Neural cell (in vitro differentiated cells): ENCODE measurements around the gene SMIM1. TPM values are rescaled to one million over a fixed set of nuclear protein-coding genes. Genes with fewer than 3 reads are reported as not detected.

Experiments used
- H2AFZ ChIP-seq: fragments of 200-600, 300-800 bp; sonication (generic), shearing (Covaris generic); 2 replicates; pipeline ENCODE4 v1.6.0; 2014; ENCODE audit warnings: low read depth, mild to moderate bottlenecking, antibody characterized with exemption, low read length, moderate library complexity
- H3F3A ChIP-seq: fragments of 200-600 bp; shearing (Covaris generic); 2 replicates; pipeline ENCODE4 v1.6.1; 2016; ENCODE audit warnings: mild to moderate bottlenecking, moderate library complexity, mixed read lengths, antibody characterized with exemption, low read length; ENCODE audit not compliant: insufficient read depth, poor library complexity, severe bottlenecking
- H3K27ac ChIP-seq: fragments of 200-600, 300-800 bp; sonication (generic), shearing (Covaris generic); 2 replicates; pipeline ENCODE4 v1.5.1; 2014; ENCODE audit warnings: mild to moderate bottlenecking, low read length, moderate library complexity
- H3K27me3 ChIP-seq: fragments of 300-800, 200-600 bp; sonication (generic), shearing (Covaris generic); 2 replicates; pipeline ENCODE4 v1.6.0; 2014; ENCODE audit warnings: mild to moderate bottlenecking, low read depth, low read length, moderate library complexity; ENCODE audit not compliant: insufficient read depth
- H3K36me3 ChIP-seq: fragments of 300-800, 200-600 bp; sonication (generic), shearing (Covaris generic); 2 replicates; pipeline ENCODE4 v1.5.1; 2014; ENCODE audit warnings: mild to moderate bottlenecking, antibody characterized with exemption, low read length, moderate library complexity; ENCODE audit not compliant: insufficient read depth
- H3K4me2 ChIP-seq: fragments of 300-800, 200-600 bp; sonication (generic), shearing (Covaris generic); 2 replicates; pipeline ENCODE4 v1.6.0; 2014; ENCODE audit warnings: mild to moderate bottlenecking, low read length
- H3K4me3 ChIP-seq: fragments of 300-800, 200-600 bp; sonication (generic), shearing (Covaris generic); 2 replicates; pipeline ENCODE4 v1.5.1; 2014; ENCODE audit warnings: mild to moderate bottlenecking, low read length, moderate library complexity
- H3K79me2 ChIP-seq: fragments of 200-600 bp; shearing (Covaris generic); replicated peaks from 2 replicates; pipeline ENCODE4 v1.6.0; 2014; ENCODE audit warnings: mild to moderate bottlenecking, low read length, moderate library complexity; ENCODE audit not compliant: insufficient read depth
- H3K9ac ChIP-seq: fragments of 300-800, 200-600 bp; sonication (generic), shearing (Covaris generic); 2 replicates; pipeline ENCODE4 v1.6.1; 2016; ENCODE audit warnings: mild to moderate bottlenecking, low read length, mixed read lengths
- H3K9me2 ChIP-seq: fragments of 200-600 bp; shearing (Covaris generic); 2 replicates; pipeline ENCODE4 v1.6.1; 2016; ENCODE audit warnings: mild to moderate bottlenecking, low read length, mixed read lengths; ENCODE audit not compliant: insufficient read depth
- H3K9me3 ChIP-seq: fragments of 200-600, 300-800 bp; sonication (generic), shearing (Covaris generic); 2 replicates; pipeline ENCODE4 v1.6.1; 2016; ENCODE audit warnings: mild to moderate bottlenecking, mixed run types, low read length, moderate library complexity, mixed read lengths
- H4K20me1 ChIP-seq: fragments of 200-600 bp; shearing (Covaris generic); 2 replicates; pipeline ENCODE4 v1.6.1; 2016; ENCODE audit warnings: mild to moderate bottlenecking, mixed run types; ENCODE audit not compliant: insufficient read depth
- EP300 ChIP-seq: fragments of 450-650 bp; conservative IDR thresholded peaks from 2 replicates; pipeline ENCODE4 v1.6.1; 2014; ENCODE audit warnings: antibody characterized with exemption, mild to moderate bottlenecking, moderate library complexity; ENCODE audit not compliant: poor library complexity, severe bottlenecking
- EZH2 ChIP-seq: fragments of 200-600, 300-800 bp; shearing (Covaris generic), sonication (generic); IDR thresholded peaks from 2 replicates; pipeline ENCODE4 v1.6.1; 2014; ENCODE audit warnings: antibody characterized with exemption, low read length, borderline replicate concordance, mild to moderate bottlenecking; ENCODE audit not compliant: insufficient read depth, poor library complexity, severe bottlenecking
- MXI1 ChIP-seq: fragments of 450-650 bp; conservative IDR thresholded peaks from 2 replicates; pipeline ENCODE4 v1.6.1; 2014; ENCODE audit warnings: antibody characterized with exemption, mild to moderate bottlenecking; ENCODE audit not compliant: poor library complexity, severe bottlenecking
- RAD21 ChIP-seq: fragments of 450-650 bp; conservative IDR thresholded peaks from 2 replicates; pipeline ENCODE4 v1.6.1; 2014; ENCODE audit warnings: antibody characterized with exemption, mild to moderate bottlenecking, moderate library complexity
- SMC3 ChIP-seq: fragments of 450-650 bp; conservative IDR thresholded peaks from 2 replicates; pipeline ENCODE4 v1.6.1; 2014; ENCODE audit warnings: antibody characterized with exemption, mild to moderate bottlenecking, moderate library complexity; ENCODE audit not compliant: poor library complexity
- TAF1 ChIP-seq: IDR thresholded peaks from 2 replicates; pipeline ENCODE4 v1.6.1; 2012; ENCODE audit warnings: low read depth
- polyA plus RNA-seq: library from polyadenylated mRNA; depleted of rRNA; stranded (reverse); fragments of >200 nt; gene quantifications from 2 replicates; pipeline ENCODE4 v1.2.3, GENCODE V29; 2014
- small RNA-seq, 3 experiments: library from RNA; depleted of rRNA; stranded (forward); fragments of <200 nt; gene quantifications; one replicate each; pipeline ENCODE3, GENCODE V24; 2012

Gene SMIM1
- polyA plus RNA-seq, 1 donor from 2014 or later, result not detected

GRCh38 chr1:3825356-3825755, 52.8 kb downstream of the SMIM1 start:
- Histone ChIP-seq H3K4me3 (no peak overlapping the region), H3F3A (no peaks in the 10 kb centered on the region), H3K9me2 (no peaks in the 10 kb centered on the region), H2AFZ (no peak overlapping the region), H4K20me1 (no peaks in the 10 kb centered on the region), H3K9ac (no peak overlapping the region), H3K79me2 (no peaks in the 10 kb centered on the region), H3K9me3 (no peaks in the 10 kb centered on the region), H3K27ac (no peak overlapping the region), H3K36me3 (no peaks in the 10 kb centered on the region), H3K27me3 (no peaks in the 10 kb centered on the region), H3K4me2 (no peak overlapping the region)
- TF ChIP-seq RAD21 (no peak), SMC3 (no peak), EZH2 (no peak), EP300 (no peak), MXI1 (no peak), TAF1 (no peak)

Small RNA genes within 50 kb of the gene (small RNA-seq; reads per million reads assigned to genes)
- gene RF02197, result 0 reads per million in 3 experiments
- gene RN7SL574P, result 0 reads per million in 3 experiments

Other genes starting within 250 kb of the SMIM1 start
- 6.0 and 17.6 TPM in 2 replicates for gene MEGF6, start 161.2 kb upstream of the SMIM1 start, polyA plus RNA-seq
- gene TPRG1L, start 147.7 kb upstream of the SMIM1 start, polyA plus RNA-seq, result 16.8 and 22.4 TPM in 2 replicates
- 32.9 and 50.7 TPM in 2 replicates for gene WRAP73, start 122.6 kb upstream of the SMIM1 start, polyA plus RNA-seq
- gene TP73, start 120.2 kb upstream of the SMIM1 start, polyA plus RNA-seq, result not detected in 2 replicates
- gene CCDC27, start 20.3 kb upstream of the SMIM1 start, polyA plus RNA-seq, result not detected in 2 replicates
- 59.2 and 63.5 TPM in 2 replicates for gene LRRC47, start 23.7 kb downstream of the SMIM1 start, polyA plus RNA-seq
- 8.1 and 21.5 TPM in 2 replicates for gene CEP104, start 84.5 kb downstream of the SMIM1 start, polyA plus RNA-seq
- 20.2 and 21.0 TPM in 2 replicates for gene DFFB, start 84.7 kb downstream of the SMIM1 start, polyA plus RNA-seq
- 24.3 and 28.2 TPM in 2 replicates for gene C1orf174, start 127.5 kb downstream of the SMIM1 start, polyA plus RNA-seq